ENCODE data around the gene FUT6.
"Not testable (repeated sequence)": the region's sequence is repeated elsewhere in the genome, so short reads cannot be mapped to it uniquely, and the experiment has no call there.

The FUT6 gene

GRCh38 chr19:5839065-5840017, at the start of gene FUT6:
Gene FUT6, minus strand, starts transcription at chr19:5839702. Its CDS starts 7,135 bp downstream, at chr19:5832567.
- no peak within 1 kb of the TSS for H3K4me3 ChIP-seq (ENCODE audit: low read depth, low read length)
- no peak for TF ChIP-seq CTCF (IDR thresholded peaks at IDR 0.05; ENCODE audit: low read depth, low read length)

GRCh38 chr19:5884065-5884811, 44.7 kb upstream of the FUT6 start:
- H3K4me3 ChIP-seq (ENCODE audit: low read depth, low read length) = not testable (repeated sequence)

- not testable (repeated sequence) for H3K4me3 ChIP-seq (ENCODE audit: low read depth, low read length)
Observed at GRCh38 chr19:5883157-5883873, 43.8 kb upstream of the FUT6 start.

GRCh38 chr19:5882421-5882968, 43.0 kb upstream of the FUT6 start:
- no peak for TF ChIP-seq CTCF (IDR thresholded peaks at IDR 0.05; ENCODE audit: low read depth, low read length)
- H3K4me3 ChIP-seq (ENCODE audit: low read depth, low read length) = no peak overlapping the region

- no peak for TF ChIP-seq CTCF (IDR thresholded peaks at IDR 0.05; ENCODE audit: low read depth, low read length)
- H3K4me3 ChIP-seq (ENCODE audit: low read depth, low read length) = no peak overlapping the region
Observed at GRCh38 chr19:5881543-5882299, 42.2 kb upstream of the FUT6 start.

GRCh38 chr19:5880604-5881078, 41.1 kb upstream of the FUT6 start:
- TF ChIP-seq CTCF (IDR thresholded peaks at IDR 0.05; ENCODE audit: low read depth, low read length) = no peak

GRCh38 chr19:5880196-5880595, 40.7 kb upstream of the FUT6 start:
- no peak overlapping the region for H3K4me3 ChIP-seq (ENCODE audit: low read depth, low read length)
- TF ChIP-seq CTCF (IDR thresholded peaks at IDR 0.05; ENCODE audit: low read depth, low read length) = no peak

More at GRCh38 chr19:5880604-5881078, 41.1 kb upstream of the FUT6 start:
- H3K4me3 ChIP-seq (ENCODE audit: low read depth, low read length) = no peak overlapping the region

Measured in WI38 (cell line).